Heart right ventricle (tissue), 16 donors: ENCODE results near the gene CLK3. TPM values are rescaled to one million over a fixed set of nuclear protein-coding genes. Genes with fewer than 3 reads are reported as not detected.
"Not testable (repeated sequence)": the region's sequence is repeated elsewhere in the genome, so short reads cannot be mapped to it uniquely, and the experiment has no call there.

Experiments used
- ATAC-seq, 8 donors: fragments of 200-7000 bp; cut with Tn5 transposase; one replicate each; pipeline ENCODE4 v1.9.1; 2020; ENCODE audit warnings: mild to moderate bottlenecking in 8 of 8, moderate library complexity in 8 of 8, moderate number of reproducible peaks in 1 of 8
- DNase-seq, 2 donors: peaks; one replicate each; pipeline ENCODE4 v3.0.0-alpha.2; 2020
- H3K27ac ChIP-seq, 10 donors: fragments of 200-600 bp; sonication (generic) in 2 of 10; one replicate each; pipeline versions ENCODE4 v1.5.0 to v1.8.0; 2020 to 2022; ENCODE audit warnings: mild to moderate bottlenecking in 3 of 10
- H3K27me3 ChIP-seq, 7 donors: fragments of 200-600 bp; one replicate each; pipeline ENCODE4 v1.8.0; 2021 to 2022; ENCODE audit warnings: mild to moderate bottlenecking in 2 of 7
- H3K36me3 ChIP-seq, 9 donors: fragments of 200-600 bp; sonication (generic) in 1 of 9; one replicate each; pipeline versions ENCODE4 v1.5.0 to v1.8.0; 2020 to 2022; ENCODE audit warnings: mild to moderate bottlenecking in 2 of 9
- H3K4me1 ChIP-seq, 9 donors: fragments of 200-600 bp; sonication (generic) in 1 of 9; one replicate each; pipeline versions ENCODE4 v1.5.0 to v1.8.0; 2020 to 2022; ENCODE audit warnings: mild to moderate bottlenecking in 4 of 9
- H3K4me3 ChIP-seq, 10 donors: fragments of 200-600 bp; sonication (generic) in 2 of 10; one replicate each; pipeline versions ENCODE4 v1.5.0 to v1.8.0; 2020 to 2022; ENCODE audit warnings: mild to moderate bottlenecking in 7 of 10, moderate library complexity in 2 of 10
- H3K9me3 ChIP-seq, 11 donors: fragments of 200-600 bp in 10 of 11; sonication (generic) in 2 of 11; one replicate each; pipeline versions ENCODE4 v1.5.0 to v1.8.0; 2013 to 2022; ENCODE audit warnings: mild to moderate bottlenecking in 2 of 11, control low read depth in 1 of 11, moderate library complexity in 1 of 11
- CTCF ChIP-seq, 9 donors: fragments of 200-600 bp; sonication (generic) in 2 of 9; IDR thresholded peaks; one replicate each; pipeline versions ENCODE4 v1.5.0 to v1.8.0; 2021 to 2022; ENCODE audit warnings: antibody characterized with exemption in 9 of 9, mild to moderate bottlenecking in 5 of 9, moderate library complexity in 1 of 9
- WGBS, 2 donors: extraction: QIAGEN DNeasy Blood & Tissue Kit; methylation state at CpG; one replicate each; pipeline ENCODE4 v1.1.7; 2013; ENCODE audit warnings: inconsistent platforms in 1 of 2; 5-methylcytosine and 5-hydroxymethylcytosine counted together
- intact Hi-C, 10 donors: fragments of 100-400 bp; cut with DNase I; formaldehyde crosslinking; loops; one replicate each; pipeline versions ENCODE4 v1.11.1 to v1.14.2; 2022
- polyA plus RNA-seq, 2 donors: library from polyadenylated mRNA; stranded (reverse); fragments of 200-250 nt; gene quantifications; one replicate each; pipeline ENCODE4 v1.2.3, GENCODE V29; 2013
- total RNA-seq, 10 donors: library from RNA; stranded (reverse); fragmentation: NEBNext Ultra II Directional in 3 of 10; extraction: Animal tissue kit (Norgen Biotek cat#: 25700) in 3 of 10; gene quantifications; one replicate each; pipeline versions ENCODE4 v1.2.1 to v1.2.4, GENCODE V29; 2021 to 2023
- donor health status: Arrhythmogenic right ventricular cardiomyopathy.
- donor health status: ischemic (EF 13 %, LVEDD 7.1; RV severe dilation, severe dysfunction).
- donor health status: healthy with polysubstance abuse.
- donor health status: DM: no; HTN: yes; CAD: no.
- donor health status: DM: no; HTN: no; CAD: no.
- donor health status: ischemic (EF 25% LVEDD 6.9; RV normal size, moderate dysfunction).
- donor health status: ischemic (EF 25% LVEDD 5.7; RV mildly dilated, moderate dysfunction).
- donor health status: healthy.
- donor health status: DM: yes; HTN: yes; CAD: no.
- donor health status: Ischemic cardiomyopathy.
- donor health status: ischemic (EF 35%, LVEDD 5.7; RV mildly dilated, moderate dysfunction).
- donor health status: nonischemic (EF 11% LVEDD 7.7; RV severe dilation, severe dysfunction).
- donor health status: DM: yes; HTN: yes; CAD: no.
- donor health status: PGD.
- donor health status: ischemic (EF 29% LVEDD 5.4; RV normal size, mild dysfunction).
- donor health status: nonischemic (EF 23%, LVEDD 6.1; RV moderate dilation, normal function).

CLK3 gene
- total and polyA plus RNA-seq, 12 donors, result 27.7 to 73.6 (median 45.2) TPM

DNA sequence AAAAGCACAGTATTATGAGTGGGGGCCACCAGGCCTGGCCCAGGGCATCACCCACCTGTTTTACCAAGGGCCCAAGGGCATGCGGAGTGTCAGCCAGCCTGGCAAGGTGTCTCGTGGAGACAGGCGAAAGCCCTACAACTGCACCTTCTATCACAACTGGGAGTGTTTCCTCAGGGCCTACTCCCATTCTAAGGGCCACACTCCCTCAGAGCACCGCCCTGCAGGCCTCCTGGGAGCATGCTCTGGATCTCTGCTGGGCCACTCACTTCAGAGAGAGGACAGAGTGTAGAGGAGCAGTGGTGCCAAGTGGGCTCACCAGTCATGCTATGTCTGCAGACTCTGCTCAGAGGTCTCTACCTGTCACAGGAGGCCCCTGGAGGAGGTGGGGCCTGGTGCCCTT, 21.2 kb upstream of the CLK3 start:
- TF ChIP-seq CTCF (IDR thresholded peaks at IDR 0.05), result no peak
- intact Hi-C loops, result no loop called here
- Histone ChIP-seq H3K9me3 (no peaks in the 10 kb centered on the region), H3K36me3 (peaks cover 0 to 63% (median 32%) of the 10 kb centered on the region in 9 donors), H3K27me3 (no peaks in the 10 kb centered on the region), H3K4me3 (no peak overlapping the region), H3K4me1 (peaks cover 4 to 23% (median 14%) of the 10 kb centered on the region in 9 donors), H3K27ac (no peak overlapping the region)
- ATAC-seq (no peak), DNase-seq (no peak)
- 98% methylated on average over 4 of the region's 4 CpGs for WGBS, 2 donors

DNA sequence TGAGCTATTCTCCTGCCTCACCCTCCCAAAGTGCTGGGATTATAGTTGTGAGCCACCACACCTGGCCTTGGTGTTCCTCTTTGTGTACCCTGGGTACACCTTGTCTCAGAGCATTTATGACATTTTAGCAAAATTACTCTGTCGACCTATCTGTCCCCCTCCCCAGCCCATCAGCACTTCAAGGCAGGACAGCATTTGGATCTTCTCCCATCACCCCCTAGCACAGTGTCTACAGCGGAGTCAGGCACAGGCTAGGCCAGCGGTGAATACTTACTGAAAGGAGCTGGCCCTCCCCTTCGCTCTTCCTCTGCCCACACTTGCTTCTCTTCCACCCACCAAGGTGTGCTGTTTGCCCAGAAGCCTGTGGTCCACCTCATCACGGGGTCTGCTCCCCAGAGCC, 20.4 kb upstream of the CLK3 start:
- Histone ChIP-seq H3K4me3 (no peak overlapping the region), H3K27ac (no peak overlapping the region), H3K27me3 (no peaks in the 10 kb centered on the region), H3K9me3 (no peaks in the 10 kb centered on the region), H3K4me1 (peaks cover 4 to 23% (median 16%) of the 10 kb centered on the region in 9 donors), H3K36me3 (peaks cover 0 to 55% (median 26%) of the 10 kb centered on the region in 9 donors)
- WGBS, 2 donors, result 93 to 95% methylated on average over 5 of the region's 5 CpGs
- ATAC-seq (no peak), DNase-seq (no peak)
- TF ChIP-seq CTCF (IDR thresholded peaks at IDR 0.05), result no peak
- intact Hi-C loops, result loop anchor here in 3 of 10 donors (5.0 kb wide), 2 partner anchors 48 to 53 kb away; partner anchors contain the start of gene ARID3B (in 2 of the 3)

DNA sequence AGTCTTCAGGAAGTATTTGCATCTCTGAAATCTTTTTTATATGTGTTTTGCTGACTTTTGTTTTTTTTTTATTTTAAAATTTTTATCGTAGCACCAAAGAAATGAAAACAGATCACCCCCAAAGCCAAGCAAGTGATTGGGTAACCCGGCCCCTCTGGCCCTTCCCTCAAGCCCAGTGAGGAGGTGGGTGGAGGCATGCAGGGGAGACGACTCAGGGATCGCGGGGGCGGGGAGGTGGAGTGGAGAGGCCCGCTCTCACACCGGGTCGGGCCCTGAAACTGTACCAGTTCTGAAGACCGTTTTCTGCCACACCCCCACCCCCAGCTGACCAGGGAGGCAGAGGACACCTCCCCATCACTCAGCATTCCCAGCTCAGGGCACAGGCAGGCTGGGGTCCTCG, 18.9 kb upstream of the CLK3 start:
- H3K9me3 ChIP-seq, H3K27ac ChIP-seq, DNase-seq, H3K4me3 ChIP-seq, H3K27me3 ChIP-seq, ATAC-seq: not testable (repeated sequence)
- intact Hi-C loops, result loop anchor here in 3 of 10 donors (5.0 kb wide), 2 partner anchors 49 to 54 kb away; partner anchors contain the start of gene ARID3B (in 2 of the 3)
- Histone ChIP-seq H3K4me1 (peaks cover 8 to 34% (median 16%) of the 10 kb centered on the region in 9 donors), H3K36me3 (peaks cover 0 to 40% (median 15%) of the 10 kb centered on the region in 9 donors)
- 78 to 82% methylated on average over 10 of the region's 11 CpGs for WGBS, 2 donors

GRCh38 chr15:74597146-74597705, 18.4 kb upstream of the CLK3 start:
- H3K27ac ChIP-seq, ATAC-seq, H3K9me3 ChIP-seq, H3K4me3 ChIP-seq, H3K27me3 ChIP-seq, DNase-seq: not testable (repeated sequence)
- Histone ChIP-seq H3K4me1 (peaks cover 8 to 34% (median 16%) of the 10 kb centered on the region in 9 donors), H3K36me3 (peaks cover 0 to 35% (median 10%) of the 10 kb centered on the region in 9 donors)
- WGBS, 2 donors, result 89% methylated on average over 15 to 16 of the region's 16 CpGs
- intact Hi-C loops, result loop anchor here in 3 of 10 donors (5.0 kb wide), 2 partner anchors 50 to 55 kb away; partner anchors contain the start of gene ARID3B (in 2 of the 3)

DNA sequence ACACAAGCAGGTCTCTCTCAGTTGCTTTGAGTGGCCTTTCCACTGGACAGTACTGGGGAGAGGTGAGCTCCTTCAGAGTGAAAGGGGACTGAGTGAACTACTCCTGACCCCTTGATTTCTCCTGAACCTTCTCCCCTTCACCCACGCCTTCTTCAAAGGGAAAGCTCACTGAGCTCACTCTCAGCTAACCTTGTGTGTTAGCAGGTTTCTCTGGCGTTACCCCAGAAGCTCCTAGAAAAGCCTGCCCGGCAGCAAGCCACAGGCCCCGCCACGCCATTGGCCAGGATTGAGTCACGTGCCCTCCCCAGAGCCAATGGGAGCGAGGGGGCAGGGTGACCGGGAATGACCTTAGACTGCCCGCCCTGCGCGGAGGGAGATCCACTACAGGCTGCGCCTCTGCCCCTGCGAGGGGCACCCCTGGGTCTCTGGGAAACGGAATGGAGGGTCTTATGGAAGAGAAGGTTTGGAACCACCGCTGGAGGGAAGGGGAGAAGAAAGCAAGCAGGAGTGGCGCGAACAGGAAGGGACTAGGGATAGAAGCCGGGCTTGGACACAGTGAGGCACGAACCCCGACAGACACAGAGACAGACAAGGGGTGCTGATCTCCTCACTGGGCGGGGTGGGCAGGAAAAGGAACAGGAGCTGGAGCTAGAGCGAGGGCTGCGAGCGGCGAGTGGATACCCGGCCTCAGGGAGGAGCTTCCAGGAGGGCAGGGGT, 17.4 kb upstream of the CLK3 start:
- WGBS, 2 donors, result 2 to 3% methylated on average over 26 of the region's 26 CpGs
- H3K27ac ChIP-seq, result peak overlapping the region; percentile 73 to 95 (median 90)
- no peaks in the 10 kb centered on the region for H3K27me3 ChIP-seq
- peaks cover 8 to 34% (median 16%) of the 10 kb centered on the region in 9 donors for H3K4me1 ChIP-seq
- peaks cover 0 to 25% (median 0%) of the 10 kb centered on the region in 9 donors for H3K36me3 ChIP-seq
- H3K9me3 ChIP-seq, result no peaks in the 10 kb centered on the region
- DNase-seq (peak; percentile 95 to 96), ATAC-seq (peak; percentile 96 to 99 (median 98))
- intact Hi-C loops, result loop anchor here in 4 of 10 donors (1.0 to 5.0 kb wide), 3 partner anchors 47 to 56 kb away; partner anchors contain the start of gene ARID3B (in 2 of the 4)
- H3K4me3 ChIP-seq, result peak overlapping the region; percentile 58 to 81 (median 65)
- TF ChIP-seq CTCF (IDR thresholded peaks at IDR 0.05), result no peak
